ENCODE results near the gene FCRL2. TPM values are rescaled to one million over a fixed set of nuclear protein-coding genes. Genes with fewer than 3 reads are reported as not detected.

The FCRL2 gene
- total RNA-seq, 4 donors from 2014 or later, result not detected

DNA sequence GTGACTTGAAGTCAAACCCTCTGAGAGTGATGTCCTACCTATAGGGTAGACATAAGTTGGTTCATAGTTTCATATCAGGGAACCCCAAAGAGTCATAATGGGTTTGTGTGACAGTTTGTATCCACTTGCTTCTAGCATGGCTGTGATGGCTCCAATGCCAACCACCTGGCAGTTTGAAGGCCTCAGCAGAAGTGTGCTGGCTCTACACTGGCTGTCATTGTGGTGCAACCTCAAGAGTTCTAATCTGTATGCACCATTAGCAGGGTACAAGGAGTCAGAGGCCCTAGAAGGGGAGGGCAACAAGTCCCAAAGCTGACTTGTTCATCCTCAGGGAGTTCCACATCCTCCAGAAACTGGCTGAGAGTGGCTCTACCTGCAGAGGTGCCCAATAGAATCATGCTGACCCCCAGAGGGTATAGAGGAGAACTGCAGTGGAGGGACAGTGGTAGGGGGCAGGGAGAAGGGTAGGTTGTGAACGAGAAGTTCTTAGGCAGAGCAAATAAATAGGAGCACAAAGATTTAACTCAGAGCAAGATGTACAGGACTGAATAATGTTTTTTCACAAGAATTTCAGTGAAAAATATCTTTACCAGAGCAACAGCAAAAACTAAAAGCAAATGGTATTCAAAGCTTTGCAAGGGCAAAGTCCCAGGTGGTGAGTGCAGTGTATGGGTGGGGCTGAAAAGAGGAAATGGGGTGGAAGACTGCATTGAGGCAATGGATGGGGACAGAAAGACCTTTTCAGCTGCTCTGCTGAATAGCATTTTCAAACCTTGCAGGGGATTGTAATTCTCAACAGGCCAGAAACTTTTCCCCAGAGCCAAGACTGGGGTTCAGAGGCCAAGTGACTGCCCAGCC lies 3.2 kb downstream of the FCRL2 start:
- no peak overlapping the region for H3K4me3 ChIP-seq (replicated peaks in 1 of 3)
- H3K4me1 ChIP-seq, result no peaks in the 10 kb centered on the region
- H3K9me3 ChIP-seq, result no peaks in the 10 kb centered on the region
- DNase-seq, result no peak
- intact Hi-C loops (cut with DNase I), result no loop called here
- H3K36me3 ChIP-seq, result no peaks in the 10 kb centered on the region
- 35 to 39% methylated on average over 1 of the region's 1 CpG for WGBS, 2 donors
- TF ChIP-seq POLR2A (IDR thresholded peaks at IDR 0.05), result no peak
- TF ChIP-seq, protein P1, sequence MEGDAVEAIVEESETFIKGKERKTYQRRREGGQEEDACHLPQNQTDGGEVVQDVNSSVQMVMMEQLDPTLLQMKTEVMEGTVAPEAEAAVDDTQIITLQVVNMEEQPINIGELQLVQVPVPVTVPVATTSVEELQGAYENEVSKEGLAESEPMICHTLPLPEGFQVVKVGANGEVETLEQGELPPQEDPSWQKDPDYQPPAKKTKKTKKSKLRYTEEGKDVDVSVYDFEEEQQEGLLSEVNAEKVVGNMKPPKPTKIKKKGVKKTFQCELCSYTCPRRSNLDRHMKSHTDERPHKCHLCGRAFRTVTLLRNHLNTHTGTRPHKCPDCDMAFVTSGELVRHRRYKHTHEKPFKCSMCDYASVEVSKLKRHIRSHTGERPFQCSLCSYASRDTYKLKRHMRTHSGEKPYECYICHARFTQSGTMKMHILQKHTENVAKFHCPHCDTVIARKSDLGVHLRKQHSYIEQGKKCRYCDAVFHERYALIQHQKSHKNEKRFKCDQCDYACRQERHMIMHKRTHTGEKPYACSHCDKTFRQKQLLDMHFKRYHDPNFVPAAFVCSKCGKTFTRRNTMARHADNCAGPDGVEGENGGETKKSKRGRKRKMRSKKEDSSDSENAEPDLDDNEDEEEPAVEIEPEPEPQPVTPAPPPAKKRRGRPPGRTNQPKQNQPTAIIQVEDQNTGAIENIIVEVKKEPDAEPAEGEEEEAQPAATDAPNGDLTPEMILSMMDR (IDR thresholded peaks at IDR 0.05), result no peak
- no peaks in the 10 kb centered on the region for H3K27me3 ChIP-seq
- H3K27ac ChIP-seq, result no peak overlapping the region

DNA sequence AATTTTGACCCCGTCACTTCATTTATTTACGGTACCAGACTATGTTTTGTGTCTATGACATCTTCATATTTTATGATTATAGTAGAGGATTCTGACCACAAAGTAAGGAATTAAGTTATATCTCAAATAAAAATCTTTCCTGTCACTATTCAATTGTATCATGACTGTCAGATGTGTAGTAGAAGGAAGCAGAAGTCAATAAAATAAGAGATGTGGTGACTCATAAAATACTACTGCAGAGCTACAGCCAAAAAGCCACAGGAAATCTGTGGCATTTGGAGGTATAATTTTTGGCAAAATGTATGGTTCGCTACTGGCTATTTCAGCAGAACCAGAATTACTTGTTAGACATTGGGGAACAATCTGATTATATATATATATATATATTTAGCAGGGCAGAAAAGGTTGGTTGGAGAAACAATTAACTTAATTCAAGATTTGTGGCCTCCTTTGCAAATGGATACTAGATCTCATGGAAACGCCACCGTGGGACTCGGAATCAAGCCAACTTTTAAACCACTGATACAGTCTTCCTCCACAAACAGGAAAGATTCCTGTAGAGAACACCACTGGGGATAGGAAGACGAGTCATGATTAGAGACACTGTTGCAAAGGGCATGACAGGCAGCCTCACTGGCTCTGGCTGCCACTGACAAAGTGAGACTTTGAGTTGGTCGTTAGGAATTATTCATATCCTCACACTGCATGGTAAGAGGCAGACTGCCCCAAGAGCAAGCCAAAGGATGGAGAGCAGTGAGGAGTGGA lies 5.1 kb downstream of the FCRL2 start:
- H3K9me3 ChIP-seq, result no peaks in the 10 kb centered on the region
- 84 to 85% methylated on average over 8 of the region's 8 CpGs for WGBS, 2 donors

DNA sequence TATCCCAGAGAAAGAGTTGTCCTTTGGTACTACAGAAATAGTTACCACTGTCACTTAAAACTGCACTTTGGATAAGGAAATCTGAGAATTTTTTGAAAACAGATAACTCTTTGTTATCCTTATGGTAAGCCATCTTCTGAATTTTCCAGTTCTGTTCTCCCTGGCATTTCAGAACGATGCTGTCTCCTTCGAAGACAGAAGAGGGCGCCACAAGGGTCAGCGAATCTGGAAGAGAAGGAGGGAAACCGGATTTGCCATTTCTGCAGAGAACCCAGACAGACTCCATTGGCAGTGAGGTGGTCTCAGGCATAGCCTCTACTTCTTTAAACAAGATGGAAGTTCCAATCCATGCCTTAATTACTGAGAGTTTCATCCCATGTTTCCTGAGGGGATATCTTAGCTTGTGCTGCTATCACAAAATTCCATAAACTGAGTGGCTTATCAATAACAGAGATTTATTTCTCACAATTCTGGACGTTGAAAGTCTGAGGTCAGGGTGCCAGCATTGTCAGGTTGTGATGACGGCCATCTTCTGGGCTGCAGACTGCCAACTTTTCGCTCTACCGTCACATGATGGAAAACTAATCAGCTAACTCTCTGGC lies 6.4 kb downstream of the FCRL2 start:
- Histone ChIP-seq H3K27ac (no peak overlapping the region), H3K9me3 (no peaks in the 10 kb centered on the region), H3K27me3 (no peaks in the 10 kb centered on the region), H3K4me1 (no peaks in the 10 kb centered on the region), H3K36me3 (no peaks in the 10 kb centered on the region), H3K4me3 (replicated peaks in 1 of 3) (no peak overlapping the region)
- no peak for DNase-seq
- WGBS, 2 donors, result 57 to 64% methylated on average over 9 of the region's 9 CpGs
- intact Hi-C loops (cut with DNase I), result no loop called here
- TF ChIP-seq, protein P1 (IDR thresholded peaks at IDR 0.05), result no peak
- TF ChIP-seq POLR2A (IDR thresholded peaks at IDR 0.05), result no peak

More for the DNA sequence above, 5.1 kb downstream of the FCRL2 start:
- no peak for TF ChIP-seq POLR2A (IDR thresholded peaks at IDR 0.05)
- TF ChIP-seq, protein P1 (IDR thresholded peaks at IDR 0.05), result no peak
- Histone ChIP-seq H3K36me3 (no peaks in the 10 kb centered on the region), H3K27me3 (no peaks in the 10 kb centered on the region), H3K4me3 (replicated peaks in 1 of 3) (no peak overlapping the region), H3K4me1 (no peaks in the 10 kb centered on the region), H3K27ac (no peak overlapping the region)
- DNase-seq, result no peak
- intact Hi-C loops (cut with DNase I), result no loop called here

DNA sequence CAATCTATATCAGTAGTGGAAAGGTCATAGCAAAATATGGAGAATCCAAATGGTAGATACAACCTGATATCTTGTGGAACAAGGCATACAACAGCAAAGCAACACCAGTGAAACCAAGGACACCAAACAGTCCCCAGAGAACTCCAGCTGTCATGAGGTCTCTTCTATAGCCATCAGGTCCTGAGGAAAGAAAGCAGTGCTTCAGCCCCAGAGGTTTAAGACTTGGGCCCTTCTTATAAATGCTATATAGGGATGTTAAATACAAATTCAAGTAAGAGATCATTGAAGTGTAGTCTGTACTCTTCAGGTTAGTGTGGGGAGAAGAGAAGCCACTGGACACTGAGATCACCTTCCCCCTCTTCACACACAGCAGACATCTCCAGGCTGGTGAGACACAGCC lies 10.1 kb downstream of the FCRL2 start:
- no peak for TF ChIP-seq POLR2A (IDR thresholded peaks at IDR 0.05)
- TF ChIP-seq, protein P1 (IDR thresholded peaks at IDR 0.05), result no peak
- Histone ChIP-seq H3K9me3 (no peaks in the 10 kb centered on the region), H3K36me3 (no peaks in the 10 kb centered on the region), H3K27ac (no peak overlapping the region), H3K4me1 (no peaks in the 10 kb centered on the region), H3K4me3 (replicated peaks in 1 of 3) (no peak overlapping the region), H3K27me3 (no peaks in the 10 kb centered on the region)
- intact Hi-C loops (cut with DNase I), result no loop called here
- DNase-seq, result no peak
